ENCODE data around the gene TMC8. TPM values are rescaled to one million over a fixed set of nuclear protein-coding genes. Genes with fewer than 3 reads are reported as not detected.
"Not testable (repeated sequence)": the region's sequence is repeated elsewhere in the genome, so short reads cannot be mapped to it uniquely, and the experiment has no call there.

Gene TMC8
- total RNA-seq, 1 donor from 2014 or later, result 18.2 TPM

DNA sequence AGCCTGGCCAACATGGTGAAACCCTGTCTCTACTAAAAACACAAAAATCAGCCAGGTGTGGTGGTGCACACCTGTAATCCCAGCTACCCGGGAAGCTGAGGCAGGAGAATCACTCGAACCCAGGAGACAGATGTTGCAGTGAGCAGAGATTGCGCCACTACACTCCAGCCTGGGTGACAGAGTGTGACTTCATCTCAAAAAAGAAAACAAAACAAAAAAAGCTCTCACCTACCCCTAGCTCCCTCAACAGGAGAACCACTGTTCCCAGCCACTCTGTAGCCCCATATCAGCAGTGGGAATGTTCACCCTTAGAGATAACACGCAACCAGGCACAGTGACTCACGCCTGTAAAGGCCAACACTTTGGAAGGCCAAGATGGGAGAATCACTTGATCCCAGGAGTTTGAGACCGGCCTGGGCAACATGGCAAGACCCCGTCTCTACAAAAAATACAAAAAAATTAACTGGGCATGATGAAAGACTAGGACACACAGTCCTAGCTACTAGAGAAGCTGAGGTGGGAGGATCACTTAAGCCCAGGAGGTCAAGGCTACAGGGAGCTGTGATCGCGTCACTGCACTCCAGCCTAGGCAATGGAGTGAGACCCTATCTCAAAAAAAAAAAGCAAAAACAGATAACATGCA is 5.4 kb downstream of the TMC8 start:
- no peak for DNase-seq (ENCODE audit: low spot score)

DNA sequence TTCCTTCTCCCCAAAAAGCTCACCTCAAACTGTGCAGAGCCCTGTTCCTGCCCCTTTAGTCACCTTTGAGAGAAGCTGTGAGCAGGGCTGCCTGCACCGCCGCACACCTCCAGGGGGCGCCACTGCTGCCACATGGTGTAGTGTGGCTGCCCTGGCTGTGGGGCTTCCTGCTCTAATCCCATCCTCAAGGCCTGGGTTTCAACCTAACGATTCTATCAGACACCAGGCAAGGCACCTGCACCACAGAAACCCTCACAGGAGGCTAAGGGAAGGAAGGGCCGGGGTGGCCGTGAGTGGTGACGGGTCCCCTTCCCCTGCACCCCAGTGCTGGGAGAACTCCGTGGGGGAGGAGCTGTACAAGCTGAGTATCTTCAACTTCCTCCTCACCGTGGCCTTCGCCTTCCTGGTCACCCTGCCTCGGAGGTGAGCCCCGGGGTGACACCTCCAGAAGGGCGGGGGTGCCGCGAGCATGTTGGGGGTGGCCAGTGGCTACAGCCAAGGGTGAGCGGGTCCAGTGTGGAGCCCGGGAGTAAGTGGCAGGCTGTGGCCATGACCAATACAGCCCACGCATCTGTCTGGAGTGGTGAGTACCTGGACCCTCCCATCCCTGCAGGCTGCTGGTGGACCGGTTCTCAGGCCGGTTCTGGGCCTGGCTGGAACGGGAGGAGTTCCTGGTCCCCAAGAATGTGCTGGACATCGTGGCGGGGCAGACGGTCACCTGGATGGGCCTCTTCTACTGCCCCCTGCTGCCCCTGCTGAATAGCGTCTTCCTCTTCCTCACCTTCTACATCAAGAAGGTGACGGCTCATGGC is 7.0 kb downstream of the TMC8 start:
- DNase-seq (ENCODE audit: low spot score), result no peak

DNA sequence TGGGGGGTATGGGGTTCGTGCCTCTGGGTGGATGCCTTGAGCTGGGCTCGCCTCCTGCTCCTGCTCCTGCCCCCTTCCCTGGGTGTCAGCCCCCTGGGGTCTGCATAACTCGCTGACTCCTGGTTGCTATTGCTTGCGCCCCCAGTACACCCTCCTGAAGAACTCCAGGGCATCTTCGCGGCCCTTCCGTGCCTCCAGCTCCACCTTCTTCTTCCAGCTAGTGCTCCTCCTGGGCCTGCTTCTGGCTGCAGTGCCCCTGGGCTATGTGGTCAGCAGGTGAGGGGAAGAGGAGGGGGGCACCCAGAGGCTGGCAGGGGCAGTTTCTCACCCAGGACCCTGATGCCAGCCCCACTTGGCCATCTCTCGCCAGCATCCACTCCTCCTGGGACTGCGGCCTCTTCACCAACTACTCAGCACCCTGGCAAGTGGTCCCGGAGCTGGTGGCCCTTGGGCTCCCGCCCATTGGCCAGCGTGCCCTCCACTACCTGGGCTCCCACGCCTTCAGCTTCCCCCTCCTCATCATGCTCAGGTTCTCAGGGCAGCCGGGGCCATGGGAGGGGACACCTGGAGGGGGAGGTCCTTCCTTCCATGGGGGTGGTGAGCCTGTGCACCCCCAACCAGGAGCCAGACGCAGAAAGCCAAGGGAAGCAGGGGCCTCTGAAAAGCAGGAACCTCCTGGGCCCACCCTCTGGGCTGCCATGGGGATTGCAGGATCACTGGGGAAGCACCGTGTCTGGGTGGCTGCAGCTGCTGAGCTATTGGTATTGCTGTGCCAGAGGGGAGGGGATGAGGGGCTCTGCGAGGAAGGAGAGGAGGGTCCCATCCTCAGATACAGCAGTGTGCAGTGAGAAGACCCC is 7.9 kb downstream of the TMC8 start:
- DNase-seq (ENCODE audit: low spot score), result no peak

DNA sequence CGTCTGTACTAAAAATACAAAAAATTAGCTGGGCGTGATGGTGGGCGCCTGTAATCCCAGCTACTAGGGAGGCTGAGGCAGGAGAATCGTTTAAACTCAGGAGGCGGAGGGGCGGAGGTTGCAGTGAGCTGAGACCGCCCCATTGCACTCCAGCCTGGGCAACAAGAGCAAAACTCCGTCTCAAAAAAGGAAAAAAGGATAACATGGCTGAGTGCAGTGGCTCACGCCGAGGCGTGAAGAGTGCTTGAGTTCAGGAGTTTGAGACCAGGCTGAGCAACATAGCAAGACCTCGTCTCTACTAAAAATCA is 9.2 kb downstream of the TMC8 start:
- DNase-seq (ENCODE audit: low spot score), result not testable (repeated sequence)

DNA sequence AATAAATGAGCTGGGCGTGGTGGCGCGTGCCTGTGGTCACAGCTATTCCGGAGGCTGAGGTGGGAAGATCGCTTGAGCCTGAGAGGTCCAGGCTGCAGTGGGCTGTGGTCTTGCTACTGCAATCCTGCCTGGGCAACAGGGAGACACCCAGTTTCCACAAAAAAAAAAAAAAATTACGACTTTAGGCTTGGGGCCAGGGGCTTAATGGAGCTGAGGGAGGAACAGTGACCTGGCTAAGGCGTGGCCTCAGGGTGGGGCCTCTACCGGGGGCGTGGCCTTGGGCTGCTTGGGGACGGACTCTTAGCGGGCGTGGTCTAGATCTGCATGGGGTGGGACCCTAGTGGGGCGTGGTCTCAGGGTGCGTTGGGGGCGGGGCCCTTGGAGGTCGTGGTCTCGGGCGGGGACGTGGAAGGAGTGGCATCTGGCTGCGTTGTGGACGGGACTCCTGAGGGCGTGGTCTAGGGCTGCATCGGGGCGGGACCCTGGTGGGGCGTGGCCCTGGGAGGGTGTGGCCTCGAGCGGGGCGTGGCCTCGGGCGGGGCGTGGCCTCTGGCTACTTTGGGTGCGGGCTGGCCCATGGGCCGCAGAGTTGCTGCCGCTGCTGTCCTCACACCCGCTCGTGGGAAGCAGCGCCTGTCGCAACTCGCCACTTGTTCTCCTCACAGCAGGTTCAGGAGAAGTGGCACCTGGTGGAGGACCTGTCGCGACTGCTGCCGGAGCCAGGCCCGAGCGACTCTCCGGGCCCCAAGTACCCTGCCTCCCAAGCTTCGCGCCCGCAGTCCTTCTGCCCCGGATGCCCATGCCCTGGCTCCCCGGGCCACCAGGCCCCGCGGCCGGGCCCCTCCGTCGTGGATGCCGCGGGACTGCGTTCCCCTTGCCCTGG is 9.8 kb downstream of the TMC8 start:
- DNase-seq (ENCODE audit: low spot score), result peak; percentile 96

DNA sequence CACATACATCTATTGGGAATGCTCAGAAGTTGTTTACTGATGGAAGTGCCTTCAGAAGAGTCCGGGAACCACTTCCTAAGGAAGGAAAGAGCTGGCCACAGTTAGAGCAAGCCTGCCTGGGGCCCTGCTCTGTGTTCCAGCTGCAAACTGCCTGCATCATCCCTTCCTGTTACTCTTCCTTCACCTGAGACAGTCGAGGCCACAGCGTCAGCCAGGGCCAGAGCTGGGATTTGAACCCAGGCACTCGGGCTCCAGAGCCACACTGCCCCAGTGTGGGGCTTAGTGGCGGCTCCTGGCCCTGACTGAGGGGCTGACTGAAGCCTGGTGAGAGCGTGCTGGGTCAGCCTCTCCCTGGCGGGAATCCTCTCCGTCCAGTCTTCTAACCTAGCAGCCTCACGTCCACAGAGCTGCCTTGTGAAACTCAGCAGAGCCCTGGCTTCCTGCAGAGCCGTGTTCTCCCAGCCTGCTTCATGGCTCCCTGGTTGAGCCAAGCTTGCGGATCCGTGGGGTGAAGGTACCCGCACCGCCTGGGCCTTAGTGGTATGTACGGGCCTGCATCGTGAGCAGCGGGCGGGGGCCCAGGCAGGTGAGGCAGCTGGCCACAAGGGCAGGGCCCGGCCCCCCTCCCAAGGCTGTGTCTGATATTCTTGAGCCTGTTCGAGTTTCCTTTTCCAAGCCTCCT is 11.0 kb downstream of the TMC8 start:
- no peak for DNase-seq (ENCODE audit: low spot score)

DNA sequence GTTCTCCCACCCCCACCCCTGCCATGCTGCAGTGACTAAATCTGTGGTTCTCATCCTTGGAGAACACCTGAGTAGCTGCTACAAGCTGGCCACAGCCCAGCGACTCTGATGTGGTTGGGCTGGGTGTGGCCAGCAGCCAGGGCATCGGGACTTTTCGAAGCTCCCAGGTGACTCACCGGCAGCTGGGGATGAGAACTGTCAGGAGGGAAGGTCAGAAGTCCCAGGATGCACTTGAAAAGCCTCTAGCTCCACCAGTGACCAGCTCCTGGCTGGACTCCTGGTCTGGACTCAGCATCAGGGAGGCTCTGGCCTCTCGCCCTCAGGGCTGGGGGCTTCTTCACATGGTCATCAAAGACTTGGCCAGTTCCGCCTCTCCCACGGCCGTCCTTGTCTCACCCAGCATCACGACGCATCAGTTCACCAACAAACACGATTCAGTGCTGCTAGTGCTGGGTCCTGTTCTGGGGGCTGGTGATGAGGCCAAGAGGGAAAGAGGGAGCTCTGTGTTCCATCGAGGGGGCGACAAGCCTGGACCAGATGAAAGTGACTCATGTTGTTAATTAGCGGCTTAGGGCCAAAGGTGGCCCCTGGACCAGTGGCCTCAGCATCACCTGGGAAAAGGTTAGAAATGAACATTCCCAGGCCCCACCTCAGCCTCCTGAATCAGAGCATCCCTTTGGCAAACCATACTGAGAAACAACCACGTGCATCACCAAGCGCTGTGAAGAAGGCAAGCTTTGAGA is 11.7 kb downstream of the TMC8 start:
- DNase-seq (ENCODE audit: low spot score), result no peak

DNA sequence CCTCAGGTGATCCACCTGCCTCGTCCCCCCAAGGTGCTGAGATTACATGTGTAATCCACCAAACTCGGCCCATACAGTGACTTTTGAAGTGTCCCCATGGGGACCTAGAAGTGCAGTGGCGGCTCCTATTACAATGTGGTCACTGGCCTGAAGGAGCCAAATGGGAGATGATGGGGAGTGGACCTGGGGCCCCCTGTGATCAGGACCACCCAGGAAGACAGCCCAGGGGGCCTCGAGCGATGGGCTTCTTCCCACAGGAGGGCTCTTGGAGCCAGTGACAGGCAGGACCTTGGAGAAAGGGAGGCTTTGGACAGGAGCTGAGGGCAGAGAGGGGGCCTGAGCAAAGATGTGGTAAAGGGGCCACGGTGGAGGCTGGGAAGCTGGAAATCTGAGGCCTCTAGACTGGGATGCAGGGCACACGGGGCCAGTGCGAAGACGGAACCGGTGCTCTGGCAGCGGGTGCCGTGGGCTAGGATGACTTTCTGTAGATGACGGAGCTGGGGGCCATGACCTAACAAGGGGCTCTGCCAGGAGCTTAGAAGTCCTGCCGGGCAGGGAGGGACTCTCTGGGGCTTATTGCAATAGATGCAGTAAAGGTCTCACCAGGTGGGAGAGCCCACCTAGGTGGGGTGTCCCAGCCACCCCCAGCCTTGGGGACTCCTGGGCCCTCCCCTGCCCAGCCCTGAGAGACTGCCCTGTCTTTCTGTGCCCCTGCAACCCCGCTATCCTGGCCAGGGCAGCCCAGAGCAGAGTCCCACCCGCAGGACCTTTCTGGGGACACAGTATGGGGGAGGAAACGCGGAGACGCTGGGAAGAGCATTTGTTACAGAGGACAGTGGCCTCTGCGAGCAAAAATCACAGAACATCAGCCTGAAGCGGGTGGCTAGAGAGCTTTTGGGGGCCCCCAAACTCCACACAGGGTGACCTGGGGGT is 12.9 kb downstream of the TMC8 start:
- DNase-seq (ENCODE audit: low spot score), result no peak

DNA sequence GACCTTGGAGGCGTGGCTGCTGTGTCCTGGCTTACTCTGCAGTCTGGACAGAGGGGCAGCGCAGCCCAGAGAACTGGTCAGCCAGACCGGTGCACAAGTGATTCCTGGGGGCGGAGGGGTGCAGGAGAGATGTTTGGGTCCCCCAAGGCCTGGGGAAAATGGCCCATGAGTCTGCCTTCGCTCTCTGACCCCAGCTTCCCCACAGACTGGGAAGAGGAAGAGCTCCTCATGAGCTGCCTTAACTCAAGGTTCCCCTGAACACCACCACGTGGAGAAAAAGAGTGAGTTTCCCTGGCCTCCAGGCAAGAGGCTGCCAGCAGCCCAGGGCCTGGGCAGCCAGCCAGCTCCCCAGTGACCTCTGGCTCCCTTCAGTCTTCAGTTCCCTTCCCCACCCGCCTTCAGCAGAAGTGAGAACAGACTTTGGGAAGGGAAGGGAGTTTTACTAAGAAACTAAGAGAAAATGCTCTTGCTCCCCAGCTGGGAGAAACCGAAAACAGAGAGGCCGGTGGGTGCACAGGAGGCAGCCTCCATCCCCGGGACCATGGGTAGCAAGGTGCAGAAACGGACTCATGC is 13.7 kb downstream of the TMC8 start:
- DNase-seq (ENCODE audit: low spot score), result peak; percentile 88

DNA sequence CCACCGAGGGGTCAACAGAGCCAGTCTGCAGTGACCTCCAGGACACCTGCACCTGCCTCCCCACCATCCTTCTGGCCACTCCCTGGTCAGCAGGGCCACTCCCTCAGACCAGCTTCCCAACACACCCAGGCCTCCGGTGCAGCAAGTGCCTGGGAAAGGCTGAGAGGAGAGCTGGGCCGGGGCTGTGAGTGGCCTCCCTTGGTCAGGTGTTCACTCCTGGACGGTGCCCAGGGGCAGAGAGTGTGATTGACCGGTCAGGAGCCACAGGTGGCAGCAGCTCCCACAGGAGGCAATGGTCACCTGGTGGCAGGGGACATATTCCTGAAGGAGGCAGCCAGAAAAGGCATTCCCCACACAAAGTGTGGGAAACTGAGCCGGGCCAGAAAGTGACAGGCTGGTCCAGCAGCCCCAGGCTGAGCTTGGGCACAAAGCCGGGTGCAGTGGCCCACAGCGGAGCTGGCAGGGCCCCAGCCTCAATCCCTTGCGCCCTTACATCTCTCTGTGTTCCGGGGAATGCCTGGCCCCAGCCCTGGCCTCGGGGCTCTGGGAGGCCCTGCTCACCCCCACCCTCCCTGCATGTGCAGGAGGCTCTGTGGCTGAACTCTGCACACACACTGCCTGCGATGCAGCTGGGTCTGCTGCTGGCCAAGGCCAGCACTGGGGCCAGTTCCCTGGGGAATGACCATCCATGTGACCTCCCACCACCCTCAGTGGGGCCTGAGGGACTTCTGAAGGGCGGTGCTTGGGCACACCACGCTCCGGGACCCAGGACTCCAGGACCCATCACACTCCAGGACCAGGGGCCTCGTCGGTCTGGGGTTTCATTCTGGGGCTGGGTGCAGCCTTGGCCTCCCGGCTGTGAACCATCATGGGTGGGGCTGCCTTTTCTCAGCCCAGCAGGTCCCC is 14.4 kb downstream of the TMC8 start:
- DNase-seq (ENCODE audit: low spot score), result no peak

DNA sequence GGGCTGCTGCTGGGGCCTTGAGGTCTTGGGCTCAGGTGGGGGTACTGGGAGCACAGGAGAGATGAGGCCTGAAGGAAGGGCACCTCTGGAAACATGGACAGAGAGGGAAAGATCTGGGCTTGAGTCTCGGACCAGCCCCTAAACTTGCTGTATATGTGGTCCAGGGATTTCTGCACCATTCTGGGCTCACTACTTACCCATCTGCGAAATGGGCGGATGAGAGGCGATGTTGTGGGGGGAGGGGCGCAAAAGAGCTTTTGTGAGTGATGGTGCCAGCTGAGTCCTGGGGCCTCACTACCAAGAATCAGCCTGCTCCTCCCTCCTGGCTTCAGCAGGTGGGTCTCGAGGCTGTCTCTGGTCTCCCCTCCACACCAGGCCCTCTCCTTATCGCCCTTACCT is 15.9 kb downstream of the TMC8 start:
- DNase-seq (ENCODE audit: low spot score), result no peak

DNA sequence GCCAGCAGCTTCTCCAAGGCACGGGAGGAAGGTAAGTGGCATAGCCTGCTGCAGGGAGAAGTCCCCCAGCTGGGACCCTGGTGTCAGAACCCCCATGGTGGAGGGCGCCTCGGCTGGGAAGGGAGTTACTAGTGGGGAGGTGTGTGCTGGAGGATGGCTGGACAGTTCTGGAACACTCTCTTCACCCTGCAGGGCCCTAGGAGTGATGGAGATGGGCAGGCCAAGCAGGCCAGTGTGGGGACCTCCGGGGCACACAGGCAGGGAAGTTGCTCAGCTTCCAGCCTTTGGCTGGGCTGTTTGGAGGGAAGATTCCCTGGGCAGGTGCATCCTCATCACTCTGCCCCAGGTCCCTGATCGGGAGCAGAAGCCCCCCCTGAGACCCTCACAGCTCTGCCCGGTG is 16.3 kb downstream of the TMC8 start:
- DNase-seq (ENCODE audit: low spot score), result no peak

DNA sequence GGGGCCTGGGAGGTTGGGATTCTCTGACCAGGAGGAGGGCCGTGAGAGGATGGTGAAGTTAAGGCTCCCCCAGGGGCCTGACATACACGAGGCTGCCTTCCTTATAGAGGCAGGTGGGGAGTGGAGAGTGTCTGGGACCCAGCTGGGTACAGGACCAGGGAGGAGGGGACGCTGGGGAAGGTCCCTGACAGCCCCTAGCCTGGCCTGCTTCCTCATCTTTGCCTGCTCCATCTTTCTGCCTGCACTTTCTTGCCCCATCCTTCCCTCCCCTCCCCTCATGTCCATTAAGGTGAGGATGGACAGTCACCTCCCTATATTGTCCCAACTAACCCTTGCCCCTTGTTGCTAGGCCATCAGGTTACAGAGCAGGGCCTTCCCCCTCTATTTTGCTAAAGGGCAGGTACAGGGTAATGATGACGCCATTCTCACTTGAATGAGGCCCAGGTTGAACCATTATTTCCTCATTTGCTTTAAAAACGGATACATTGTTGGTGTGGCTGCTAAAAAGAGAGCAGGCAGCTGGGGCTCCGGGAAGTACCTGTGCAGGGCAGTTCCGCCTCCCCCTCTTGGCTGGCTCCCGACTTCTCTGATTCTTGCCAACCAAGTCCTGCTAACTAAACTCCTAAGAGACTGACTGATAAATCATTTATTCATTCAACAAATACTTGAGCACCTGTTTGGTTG is 16.9 kb downstream of the TMC8 start:
- no peak for DNase-seq (ENCODE audit: low spot score)

DNA sequence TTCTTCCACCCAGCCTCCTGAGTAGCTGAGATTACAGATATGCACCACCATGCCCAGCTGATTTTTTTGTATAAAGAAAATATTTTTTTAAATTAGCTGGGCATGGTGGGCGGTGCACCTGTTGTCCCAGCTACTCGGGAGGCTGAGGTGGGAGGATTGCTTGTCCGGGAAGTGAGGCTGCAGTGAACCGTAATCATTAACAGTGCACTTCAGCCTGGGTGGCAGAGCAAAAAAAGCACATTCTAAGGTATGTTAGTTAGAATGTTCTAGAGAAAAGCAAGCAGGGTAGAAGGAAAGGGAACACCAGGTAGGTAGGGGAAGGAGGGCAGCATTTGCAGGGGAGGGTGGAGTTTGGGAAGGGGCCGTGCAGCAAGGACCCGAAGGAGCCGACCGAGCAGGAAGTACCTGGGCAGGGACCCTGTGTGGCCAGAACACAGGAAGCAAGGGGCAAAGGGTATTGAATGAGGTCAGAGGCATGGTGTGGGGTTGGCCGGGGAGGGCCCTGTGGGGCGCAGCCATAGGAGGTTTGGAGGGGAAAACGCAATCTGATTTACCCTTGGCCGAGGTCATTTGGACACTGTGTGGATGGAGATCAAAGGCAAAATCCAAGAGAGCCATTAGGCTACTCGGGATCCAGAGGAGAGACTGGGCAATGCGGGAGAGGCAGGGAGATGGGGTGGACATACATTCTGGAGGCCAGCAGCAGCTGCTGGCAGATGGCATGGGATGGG is 17.9 kb downstream of the TMC8 start:
- DNase-seq (ENCODE audit: low spot score), result no peak

DNA sequence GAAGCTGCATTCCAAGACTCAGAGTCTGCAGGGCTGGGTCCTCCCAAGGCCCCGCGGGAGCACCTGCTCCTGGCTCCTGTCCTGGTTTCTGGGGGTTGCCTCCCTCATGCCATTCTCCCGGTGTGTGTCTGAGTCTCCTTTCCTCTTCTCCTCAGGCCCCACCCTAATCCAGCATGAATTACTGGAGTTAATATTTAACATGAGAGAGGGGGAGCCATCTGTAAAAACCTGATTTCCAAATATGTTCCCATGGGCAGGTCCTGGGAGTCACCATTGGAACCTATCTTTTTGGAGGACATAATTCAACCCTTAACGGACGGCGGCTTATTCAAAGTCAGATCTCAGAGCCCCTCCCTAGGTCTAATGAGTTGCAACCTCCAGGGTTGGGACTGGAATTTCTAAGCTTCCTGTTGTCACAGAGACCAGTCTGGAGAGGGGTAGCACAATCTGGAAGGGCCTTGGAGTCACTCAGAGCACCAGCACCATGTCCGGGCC is 21.0 kb downstream of the TMC8 start:
- no peak for DNase-seq (ENCODE audit: low spot score)

Measured in ureter (tissue), 1 donor.